ENCODE data around the gene INTS11.

- TF ChIP-seq CTCF (conservative IDR thresholded peaks at IDR 0.05; ENCODE audit: low read depth, low read length) (no peak), EZH2phosphoT487 (IDR thresholded peaks at IDR 0.05; ENCODE audit: borderline replicate concordance, low read length) (no peak), EZH2 (IDR thresholded peaks at IDR 0.05; ENCODE audit: low read length, unreplicated experiment) (no peak)
These were observed 31.6 kb downstream of the INTS11 start for GRCh38 chr1:1292851-1293250.

All from PC-3 (cell line).